Activated gamma-delta T cell treated with anti-CD3 and anti-CD28 coated beads, Interleukin-2, amount 50 U/mL, for 16 hours (primary cell): ENCODE data around the gene JMJD6.
"Not testable (repeated sequence)": the region's sequence is repeated elsewhere in the genome, so short reads cannot be mapped to it uniquely, and the experiment has no call there.

Source experiments
- DNase-seq: peaks from one replicate; pipeline ENCODE4 v3.0.0-alpha.2; 2020; ENCODE audit warnings: low read depth

The JMJD6 gene

DNA sequence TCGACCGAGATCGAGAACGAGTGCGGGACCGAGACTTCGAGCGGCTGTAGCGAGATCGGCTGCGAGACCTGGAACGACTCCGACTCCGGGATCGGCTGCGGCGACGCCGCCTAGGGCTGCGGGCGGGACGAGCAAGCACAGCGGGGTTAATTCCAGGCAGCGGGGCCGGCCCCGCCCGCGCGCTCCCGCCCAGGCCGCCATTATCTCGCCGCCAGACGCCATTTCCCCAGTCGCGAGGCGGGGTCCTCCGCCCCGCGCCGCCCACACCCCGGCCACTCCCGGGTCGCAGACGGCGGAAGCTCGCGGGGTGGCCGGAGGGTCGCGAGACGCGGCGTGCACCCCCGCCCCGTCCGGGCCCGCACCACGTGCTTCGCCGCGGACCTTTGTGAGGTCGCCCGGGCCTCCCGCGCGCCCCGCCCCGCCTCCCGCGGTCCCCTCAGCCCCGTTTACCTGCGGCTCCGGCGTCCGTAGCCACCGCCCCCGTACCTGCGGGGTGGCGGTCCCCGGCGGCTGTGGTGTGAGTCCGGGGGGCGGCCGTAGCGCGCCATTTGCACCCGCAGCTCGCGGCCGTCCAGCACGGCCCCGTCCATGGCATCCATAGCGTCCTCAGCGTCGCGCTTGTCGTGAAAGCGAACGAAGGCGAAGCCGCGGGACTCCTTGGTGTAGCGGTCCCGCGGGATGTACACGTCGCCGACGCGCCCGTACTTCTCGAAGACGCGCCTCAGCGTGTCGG is 10.1 kb upstream of the JMJD6 start:
- DNase-seq: peak; percentile 46

DNA sequence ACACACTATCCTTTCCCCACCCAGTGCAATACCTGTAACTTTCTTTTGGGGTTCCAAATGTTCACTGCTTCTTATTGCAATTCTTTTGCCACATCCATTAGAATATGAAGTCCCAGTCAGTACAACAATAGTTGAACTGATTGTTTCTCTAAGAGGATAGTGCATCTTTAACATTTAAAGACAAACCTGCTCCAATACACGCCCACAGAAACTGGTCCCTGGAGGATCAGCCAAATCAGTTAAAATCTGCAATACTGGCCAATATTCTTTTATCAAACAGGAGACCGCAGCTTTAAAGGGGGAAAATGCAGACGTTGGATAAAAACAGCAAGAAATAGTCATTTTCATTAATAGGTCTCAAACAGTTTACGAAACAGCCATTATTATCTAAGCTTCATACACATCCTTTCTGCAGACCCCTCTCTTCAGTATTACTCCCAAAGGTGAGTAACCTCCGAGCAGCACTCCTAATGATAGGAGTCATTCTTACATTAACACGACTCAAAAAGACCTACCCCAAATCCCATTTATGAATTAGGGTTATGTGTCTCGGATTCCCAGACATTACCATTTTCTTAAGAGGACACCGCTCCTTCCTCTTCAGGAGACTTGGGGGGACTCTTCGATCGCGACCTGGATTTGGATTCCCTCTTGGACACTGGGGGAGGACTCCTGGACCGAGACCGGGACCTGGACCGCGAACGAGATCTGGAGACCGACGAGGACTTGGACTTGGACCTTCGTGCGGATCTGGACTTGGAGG is 9.4 kb upstream of the JMJD6 start:
- no peak for DNase-seq

DNA sequence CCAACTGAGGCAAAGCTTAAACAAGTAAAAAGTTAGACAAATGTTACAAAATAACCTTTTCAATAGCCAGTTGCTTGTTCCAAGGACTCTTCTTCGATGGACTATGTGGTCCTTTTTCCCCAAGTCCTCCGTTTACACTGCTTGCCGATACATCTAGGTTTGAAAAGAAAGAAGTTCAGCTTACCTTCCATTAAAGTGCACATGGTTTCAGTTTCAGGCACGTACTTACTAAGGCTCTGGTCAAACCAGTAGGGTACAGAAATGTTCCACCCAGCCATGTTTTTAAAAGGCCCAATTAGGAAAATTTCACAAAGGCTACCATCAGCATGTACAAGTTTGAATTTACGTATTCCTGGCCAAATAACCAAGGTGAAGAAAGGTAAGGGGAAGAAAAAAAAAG is 8.6 kb upstream of the JMJD6 start:
- no peak for DNase-seq

DNA sequence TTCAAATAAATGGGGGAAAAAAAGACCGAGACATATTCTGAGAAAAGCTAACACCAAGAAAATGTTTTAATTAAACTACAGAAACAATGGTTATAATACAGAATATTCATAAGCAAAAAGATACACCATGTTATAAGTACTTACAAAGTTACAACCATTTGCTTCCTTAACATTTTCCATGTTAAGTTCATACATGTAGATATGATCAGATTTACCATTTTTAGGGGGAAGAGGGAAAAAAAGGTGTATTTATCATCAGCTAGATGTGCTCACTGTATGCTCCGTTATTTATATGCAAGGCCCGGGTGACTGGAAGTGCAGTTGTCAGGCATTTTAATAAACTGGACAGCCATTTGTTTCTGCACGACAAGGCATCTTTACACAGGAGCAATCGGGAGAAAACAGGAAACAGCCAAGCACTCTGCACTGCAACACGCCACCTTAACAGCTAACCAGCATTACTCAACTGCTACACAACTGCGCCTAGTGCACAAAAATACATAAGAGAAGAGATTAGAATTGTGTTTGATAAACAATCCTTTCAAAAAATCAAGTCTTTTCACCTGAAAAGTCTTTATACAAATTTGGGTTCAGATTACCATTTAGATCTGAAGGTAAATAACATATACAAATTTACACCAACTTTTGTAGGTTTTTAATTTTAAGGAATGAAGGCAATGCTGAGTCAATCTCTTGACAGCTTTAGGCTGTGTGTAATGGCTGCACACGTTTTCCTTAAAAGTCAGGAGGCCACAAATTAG is 7.9 kb upstream of the JMJD6 start:
- DNase-seq: no peak

DNA sequence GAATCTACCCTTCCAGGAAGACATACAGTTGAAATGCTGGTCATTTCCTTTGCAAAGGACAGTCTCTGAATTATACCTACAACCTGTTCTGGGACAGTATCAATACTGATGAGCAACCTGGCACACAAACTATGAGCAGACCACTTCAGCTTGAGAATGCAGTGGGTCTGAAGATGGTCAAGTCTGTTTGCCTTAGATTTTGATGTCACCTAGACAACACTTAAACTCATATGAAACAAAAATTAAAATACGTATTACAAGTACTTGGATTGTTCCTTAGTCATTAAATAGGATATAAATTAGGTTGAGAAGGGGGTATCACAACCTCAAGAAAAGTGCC is 7.2 kb upstream of the JMJD6 start:
- DNase-seq: no peak

DNA sequence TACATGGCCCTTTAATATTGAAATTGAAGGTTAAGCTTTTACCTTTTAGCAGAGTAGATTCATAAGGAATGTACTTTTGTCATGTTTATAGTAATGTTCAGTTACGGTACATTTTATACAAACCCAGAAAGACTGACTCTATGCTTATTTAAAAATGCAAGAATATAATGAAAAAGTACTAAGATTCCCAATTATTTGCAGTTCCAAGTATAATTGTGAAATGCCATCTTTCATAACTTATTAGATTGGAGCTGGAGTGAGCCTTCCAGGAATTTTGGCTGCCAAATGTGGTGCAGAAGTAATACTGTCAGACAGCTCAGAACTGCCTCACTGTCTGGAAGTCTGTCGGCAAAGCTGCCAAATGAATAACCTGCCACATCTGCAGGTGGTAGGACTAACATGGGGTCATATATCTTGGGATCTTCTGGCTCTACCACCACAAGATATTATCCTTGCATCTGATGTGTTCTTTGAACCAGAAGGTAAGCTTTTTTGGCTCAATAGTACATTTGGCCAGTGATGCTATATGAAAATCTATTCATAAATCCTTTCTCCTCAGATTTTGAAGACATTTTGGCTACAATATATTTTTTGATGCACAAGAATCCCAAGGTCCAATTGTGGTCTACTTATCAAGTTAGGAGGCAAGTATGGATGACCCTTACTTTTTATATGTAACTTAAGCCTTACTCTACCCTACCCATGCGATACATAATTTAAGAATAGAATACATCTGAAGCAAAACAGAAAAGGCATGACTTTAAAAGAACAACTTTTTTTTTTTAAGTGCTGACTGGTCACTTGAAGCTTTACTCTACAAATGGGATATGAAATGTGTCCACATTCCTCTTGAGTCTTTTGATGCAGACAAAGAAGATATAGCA is 6.6 kb upstream of the JMJD6 start:
- no peak for DNase-seq

DNA sequence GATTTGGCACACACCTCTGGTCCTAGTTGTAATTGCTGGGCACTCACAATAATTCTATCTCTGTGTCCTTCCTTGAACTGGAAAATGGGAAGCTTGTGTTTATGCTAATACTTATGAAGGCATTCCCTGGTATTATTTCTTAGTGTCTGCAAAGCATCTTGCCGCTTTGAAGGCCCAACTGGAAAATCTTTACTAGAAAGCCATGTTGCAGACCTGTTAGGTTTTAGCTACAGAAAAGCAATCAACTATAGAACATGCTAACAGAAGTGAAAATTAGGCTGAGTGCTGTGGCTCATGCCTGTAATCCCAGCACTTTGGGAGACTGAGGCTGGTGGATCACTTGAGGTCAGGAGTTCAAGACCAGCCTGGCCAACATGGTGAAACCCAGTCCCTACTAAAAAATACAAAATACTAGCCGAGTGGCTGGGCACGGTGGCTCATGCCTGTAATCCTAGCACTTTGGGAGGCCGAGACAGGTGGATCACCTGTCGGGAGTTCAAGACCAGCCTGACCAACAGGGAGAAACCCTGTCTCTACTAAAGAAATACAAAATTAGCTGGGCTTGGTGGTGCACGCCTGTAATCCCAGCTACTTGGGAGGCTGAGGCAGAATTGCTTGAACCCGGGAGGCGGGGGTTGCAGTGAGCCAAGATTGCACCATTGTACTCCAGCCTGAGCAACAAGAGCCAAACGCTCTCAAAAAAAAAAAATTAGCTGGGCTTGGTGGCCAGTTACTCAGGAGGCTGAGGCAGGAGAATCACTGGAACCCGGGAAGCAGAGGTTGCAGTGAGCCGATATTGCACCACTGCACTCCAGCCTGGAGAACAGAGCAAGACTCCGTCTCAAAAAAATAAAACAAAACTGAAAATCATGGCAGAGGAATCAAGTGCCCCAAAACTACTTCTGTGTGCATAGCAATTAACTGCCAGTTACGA is 5.7 kb upstream of the JMJD6 start:
- DNase-seq: not testable (repeated sequence)

DNA sequence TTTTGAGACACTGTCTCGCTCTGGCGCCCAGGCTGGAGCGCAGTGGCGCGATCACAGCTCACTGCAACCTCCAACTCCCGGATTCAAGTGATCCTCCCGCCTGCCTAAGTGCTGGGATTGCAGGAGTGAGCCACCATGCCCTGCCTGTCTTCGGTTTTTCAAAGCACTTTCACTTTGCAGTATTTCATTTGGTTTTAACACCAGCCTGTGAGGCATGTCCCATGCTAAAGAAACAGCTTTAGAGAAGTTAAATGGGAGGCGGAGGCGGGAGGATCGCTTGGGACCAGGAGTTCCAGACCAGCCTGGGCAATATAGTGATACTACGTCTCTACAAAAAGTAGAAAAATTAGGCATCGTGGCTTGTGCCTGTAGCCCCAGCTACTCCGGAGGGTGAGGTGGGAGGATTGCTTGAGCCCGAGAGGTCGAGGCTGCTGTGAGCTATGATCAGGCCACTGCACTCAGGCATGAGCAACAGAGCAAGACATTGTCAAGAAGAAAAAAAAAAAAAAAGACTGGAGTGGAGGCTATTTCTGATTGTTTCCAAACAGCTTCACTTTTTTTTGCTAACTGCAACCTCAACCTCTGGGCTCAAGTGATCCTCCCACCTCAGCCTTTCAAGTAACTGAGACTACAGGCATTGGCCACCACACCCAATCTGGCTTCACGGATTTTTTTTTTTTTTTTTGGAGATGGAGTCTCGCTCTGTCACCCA is 1.5 kb upstream of the JMJD6 start:
- no peak for DNase-seq

DNA sequence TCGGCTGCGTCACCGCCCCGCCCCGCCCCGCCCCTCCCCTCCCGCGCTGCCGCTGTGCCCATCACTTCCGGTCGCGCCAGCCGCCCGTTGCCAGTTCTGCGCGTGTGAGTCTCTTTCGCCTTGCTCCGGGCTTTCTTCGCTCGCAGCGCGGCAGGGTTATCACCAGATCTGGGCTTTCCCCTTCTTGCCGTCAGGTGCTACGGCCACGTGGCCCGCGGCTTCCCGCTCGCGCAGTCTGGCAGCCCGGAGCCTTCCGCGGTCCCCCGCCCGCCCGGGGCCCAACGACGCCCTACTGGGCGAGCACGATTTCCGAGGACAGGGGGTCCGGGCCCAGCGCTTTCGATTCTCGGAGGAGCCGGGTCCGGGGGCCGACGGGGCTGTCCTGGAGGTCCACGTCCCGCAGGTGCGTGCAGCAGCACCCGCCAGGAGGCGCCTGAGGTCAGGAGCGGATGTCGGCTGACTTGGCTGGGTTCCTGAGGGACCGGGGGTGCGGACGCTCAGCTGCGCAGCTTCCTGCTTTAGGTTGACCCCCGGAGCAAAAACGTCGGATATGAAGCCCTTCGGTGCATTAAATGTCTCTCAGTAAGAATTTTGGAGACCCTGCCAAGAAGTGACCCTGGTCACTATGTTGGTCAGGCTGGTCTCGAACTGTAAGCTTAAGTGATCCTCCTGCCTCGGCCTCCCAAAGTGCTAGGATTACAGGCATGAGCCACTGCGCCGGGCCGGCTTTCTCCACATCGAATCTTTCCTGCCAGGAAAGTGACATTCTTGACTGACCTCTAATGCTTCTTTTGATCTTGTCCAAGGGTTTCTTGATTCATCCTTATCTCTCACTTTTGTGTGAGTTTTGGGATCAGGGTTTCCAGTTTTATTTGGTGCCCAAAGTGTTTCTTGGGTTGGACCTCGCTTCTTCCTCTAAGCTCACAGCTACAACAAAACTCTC is 641 bp upstream of the JMJD6 start, which contains the start of gene METTL23:
TSS of gene METTL23 (plus strand) at position 64 of the 943 bp plus-strand sequence. CDS start 2,872 bp downstream, outside the sequence.
- peak; percentile 71 for DNase-seq

DNA sequence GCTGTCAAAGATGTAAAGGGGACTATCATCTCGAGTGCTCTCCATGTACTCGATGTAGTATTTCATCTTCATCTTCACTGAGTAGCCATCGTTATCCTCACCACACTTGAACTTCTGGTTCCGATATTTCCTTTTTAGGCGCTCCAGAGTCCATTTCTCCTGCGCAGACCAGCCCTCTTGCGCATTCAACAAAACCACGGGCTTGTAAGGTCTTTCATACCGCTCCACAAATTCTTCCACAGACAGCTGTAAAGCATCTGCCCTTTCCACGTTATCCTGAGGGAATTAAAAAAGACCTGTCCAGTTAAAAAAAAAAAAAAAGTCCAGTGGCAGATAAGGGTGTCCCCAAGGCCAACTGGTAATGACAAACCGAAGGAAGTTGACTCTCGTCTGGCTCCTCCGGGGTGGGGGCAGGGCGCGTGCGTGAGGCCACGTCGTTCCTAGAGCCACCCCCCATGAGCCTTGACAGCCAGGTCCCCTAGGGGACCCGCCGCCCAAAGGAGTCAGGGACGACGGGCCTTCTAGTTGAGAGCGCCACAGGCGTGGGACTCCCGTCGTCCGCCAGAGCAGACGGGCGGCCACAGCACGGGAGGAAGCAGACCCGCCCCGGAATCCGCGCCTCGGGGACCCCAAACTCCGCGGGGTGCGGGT is 701 bp downstream of the JMJD6 start:
- peak; percentile 52 for DNase-seq

DNA sequence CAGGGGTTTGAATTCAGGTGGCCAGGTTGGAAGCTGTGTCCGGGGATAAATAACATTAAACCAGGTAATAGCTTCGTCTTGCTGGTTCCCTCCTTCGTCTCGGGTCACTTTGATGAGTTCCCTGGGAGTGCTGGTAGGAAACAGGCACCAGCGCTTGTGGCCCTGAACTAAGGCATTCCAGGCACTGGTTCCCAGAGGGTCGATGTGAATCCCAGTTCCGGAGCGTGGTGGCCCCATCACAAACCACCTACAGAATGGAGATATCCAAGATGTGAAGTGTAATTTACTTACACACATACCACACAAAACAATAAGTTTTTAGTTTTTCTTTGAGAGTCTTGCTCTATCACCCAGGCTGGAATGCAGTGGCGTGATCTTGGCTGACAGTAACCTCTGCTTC is 2.6 kb downstream of the JMJD6 start:
- no peak for DNase-seq

DNA sequence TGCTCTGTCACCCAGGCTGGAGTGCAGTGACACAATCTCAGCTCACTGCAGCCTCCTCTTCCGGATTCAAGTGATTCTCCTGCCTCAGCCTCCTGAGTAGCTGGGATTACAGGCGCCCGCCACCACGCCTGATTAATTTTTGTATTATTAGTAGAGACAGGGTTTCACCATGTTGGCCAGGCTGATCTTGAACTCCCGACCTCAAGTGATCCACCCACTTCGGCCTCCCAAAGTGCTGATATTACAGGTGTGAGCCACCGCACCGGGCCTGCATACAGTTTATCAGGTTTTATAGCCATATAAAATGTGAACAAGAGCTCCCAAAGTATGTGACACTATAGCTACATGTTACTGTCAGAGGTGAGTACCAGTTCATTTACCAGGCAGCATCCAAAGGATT is 3.4 kb downstream of the JMJD6 start:
- DNase-seq: not testable (repeated sequence)

DNA sequence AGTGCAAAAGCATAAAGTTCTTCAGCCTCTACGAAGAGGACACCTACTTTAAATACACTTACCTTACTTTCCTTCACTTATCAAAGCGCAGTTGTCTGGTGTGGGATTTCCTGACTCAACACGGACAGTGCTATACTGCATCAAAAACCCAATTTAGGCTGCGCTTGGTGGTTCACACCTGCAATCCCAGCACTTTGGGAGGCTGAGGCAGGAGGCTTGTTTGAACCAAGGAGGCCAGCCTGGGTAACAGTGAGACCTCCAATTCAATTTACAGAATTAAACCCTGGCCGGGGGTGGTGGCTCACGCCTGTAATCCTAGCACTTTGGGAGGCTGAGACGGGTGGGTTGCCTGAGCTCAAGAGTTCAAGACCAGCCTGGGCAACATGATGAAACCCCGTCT is 4.1 kb downstream of the JMJD6 start:
- DNase-seq: no peak

DNA sequence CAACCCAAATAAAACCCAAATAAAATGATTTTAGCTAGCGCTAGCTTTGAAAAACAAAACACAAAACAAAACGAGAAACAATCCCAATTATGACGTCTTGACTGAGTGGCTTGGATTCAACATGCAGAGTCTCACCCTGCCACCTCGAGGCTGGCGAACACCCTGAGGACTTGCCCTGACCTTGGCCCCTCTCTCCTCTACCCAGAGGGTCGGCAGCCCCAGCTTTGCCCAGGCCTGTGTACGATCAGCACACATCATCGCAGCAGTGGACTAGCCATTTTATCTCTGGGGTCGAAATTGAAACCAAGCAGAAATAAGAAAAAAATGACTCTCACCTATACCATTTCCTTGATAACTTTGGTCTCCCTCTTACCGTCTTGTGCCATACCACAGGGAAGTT is 4.9 kb downstream of the JMJD6 start:
- no peak for DNase-seq

DNA sequence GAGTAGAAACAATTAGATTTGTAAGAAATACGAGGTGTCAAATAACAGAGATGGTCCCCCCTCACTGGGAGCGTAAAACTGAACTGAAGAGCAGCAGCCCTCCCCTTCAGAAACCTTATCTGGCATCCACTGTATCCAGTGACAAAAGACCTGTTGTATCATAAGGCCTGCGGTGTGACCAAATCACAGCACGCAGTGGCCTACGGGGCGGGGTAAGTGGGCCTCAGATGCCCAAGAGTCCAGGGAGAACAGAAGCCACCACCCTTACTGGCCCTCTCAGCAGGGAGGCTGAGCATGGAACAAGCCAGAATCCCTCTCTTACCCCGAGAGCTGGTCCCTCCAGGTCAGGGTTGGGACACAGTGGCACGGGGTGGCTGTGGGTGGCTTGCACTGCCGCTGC is 5.5 kb downstream of the JMJD6 start:
- no peak for DNase-seq

DNA sequence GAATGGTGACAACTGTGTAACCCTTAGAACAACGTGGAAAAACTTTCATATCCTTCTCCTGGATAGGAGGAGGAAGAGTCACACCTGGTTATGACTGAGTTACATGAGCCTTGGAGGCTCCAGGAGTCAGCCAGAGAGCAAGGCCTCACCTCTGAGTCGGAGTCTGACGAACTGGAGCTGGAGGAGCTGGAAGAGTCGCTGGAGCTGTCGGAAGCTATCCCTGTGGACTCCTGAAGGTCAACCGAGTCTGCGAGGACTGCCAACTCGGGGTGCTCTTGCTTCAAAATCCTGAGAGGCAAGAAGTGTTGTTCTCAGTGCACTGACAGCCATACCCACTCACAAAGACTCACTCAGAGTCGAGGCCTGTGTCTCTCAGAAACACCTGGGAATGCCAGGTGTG is 6.2 kb downstream of the JMJD6 start:
- DNase-seq: no peak

DNA sequence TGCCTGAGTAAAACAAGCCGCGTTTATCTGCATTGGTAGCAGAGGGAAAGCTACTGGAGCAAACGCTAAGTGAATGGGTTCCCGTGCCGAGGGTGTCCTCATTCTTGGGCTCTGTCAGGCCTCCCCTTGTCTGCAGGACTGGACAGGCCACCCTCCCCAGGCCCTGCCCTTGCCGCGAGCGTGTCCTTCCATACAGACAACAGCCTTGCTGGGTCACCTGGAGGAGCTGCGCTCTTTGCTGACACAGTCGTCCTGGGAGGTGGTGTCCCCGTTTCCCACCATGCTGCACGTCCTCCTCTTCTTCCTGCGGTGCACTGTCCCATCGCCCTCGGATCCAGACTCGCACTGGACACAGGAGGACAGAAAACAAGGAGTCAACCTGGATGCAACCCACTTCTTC is 7.9 kb downstream of the JMJD6 start:
- DNase-seq: no peak

DNA sequence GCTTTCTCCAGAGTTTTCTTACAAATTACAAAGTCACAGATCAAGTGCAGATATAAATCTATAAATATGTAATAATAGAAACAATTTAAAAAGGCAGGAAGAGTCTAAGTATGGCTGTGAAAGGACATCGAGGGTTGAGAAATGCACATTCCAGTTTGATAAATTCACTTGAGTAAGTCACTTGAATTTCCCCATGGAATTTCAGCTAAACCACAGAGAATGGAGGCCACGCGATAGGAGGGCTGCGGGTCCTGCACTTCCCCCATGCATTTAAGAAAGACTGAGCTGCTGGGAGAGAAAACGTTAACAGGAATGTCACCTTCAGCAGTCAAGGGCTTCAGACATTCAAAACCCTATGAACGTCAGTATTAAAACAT is 9.6 kb downstream of the JMJD6 start:
- no peak for DNase-seq
